ENCODE measurements around the gene TBC1D1.

TBC1D1 gene

GRCh38 chr4:38025665-38026064 is 134.8 kb downstream of the TBC1D1 start:
- 94 to 96% methylated on average over 2 to 5 of the region's 7 CpGs for WGBS, 2 experiments (ENCODE audit: insufficient coverage in 2 of 2)
- Histone ChIP-seq H3K4me1 (ENCODE audit: control insufficient read depth, insufficient read depth, low read length, poor library complexity, severe bottlenecking) (no peaks in the 10 kb centered on the region), H3K36me3 (ENCODE audit: control insufficient read depth, insufficient read depth, low read length) (peaks cover 70% of the 10 kb centered on the region), H3K27ac (ENCODE audit: low read depth, low read length, severe bottlenecking) (no peak overlapping the region), H3K9me3 (ENCODE audit: control insufficient read depth, low read length) (no peaks in the 10 kb centered on the region), H3K4me3 (ENCODE audit: extremely low read depth, insufficient read depth, low read length, poor library complexity, severe bottlenecking) (no peak overlapping the region)

DNA sequence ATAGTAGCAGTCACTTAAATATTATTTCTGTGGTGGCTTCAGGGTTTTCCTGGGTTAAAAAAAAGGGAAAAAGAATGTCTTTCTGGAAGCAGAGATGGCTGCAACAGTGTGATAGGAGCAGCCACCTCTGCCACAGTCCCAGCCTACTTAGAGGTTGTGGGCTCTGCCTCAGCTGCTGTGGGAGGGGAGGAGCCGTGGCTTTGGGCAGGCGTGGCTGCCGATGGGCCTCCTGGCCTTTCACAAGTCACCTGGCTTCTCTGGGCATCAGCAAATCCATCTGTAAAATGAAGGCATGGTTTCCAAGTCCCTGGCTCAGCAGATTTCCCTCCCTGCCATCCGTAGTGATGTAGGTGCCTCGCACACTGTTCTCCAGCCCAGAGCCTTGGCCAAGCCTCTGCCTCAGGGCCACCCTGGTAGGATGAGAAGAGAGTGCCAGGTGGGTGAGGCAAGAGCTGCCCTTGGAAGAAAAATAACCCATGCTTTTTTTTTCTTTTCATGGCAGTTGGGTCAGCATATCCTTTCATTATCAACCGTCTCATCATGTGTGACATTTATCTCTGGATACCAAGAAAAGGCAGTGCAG is 135.4 kb downstream of the TBC1D1 start:
- WGBS, 2 experiments (ENCODE audit: insufficient coverage in 2 of 2): 92 to 100% methylated on average over 5 of the region's 6 CpGs
- no peaks in the 10 kb centered on the region for H3K9me3 ChIP-seq (ENCODE audit: control insufficient read depth, low read length)
- no peaks in the 10 kb centered on the region for H3K4me1 ChIP-seq (ENCODE audit: control insufficient read depth, insufficient read depth, low read length, poor library complexity, severe bottlenecking)
- no peak overlapping the region for H3K27ac ChIP-seq (ENCODE audit: low read depth, low read length, severe bottlenecking)
- H3K36me3 ChIP-seq (ENCODE audit: control insufficient read depth, insufficient read depth, low read length): peaks cover 64% of the 10 kb centered on the region
- no peak overlapping the region for H3K4me3 ChIP-seq (ENCODE audit: extremely low read depth, insufficient read depth, low read length, poor library complexity, severe bottlenecking)

DNA sequence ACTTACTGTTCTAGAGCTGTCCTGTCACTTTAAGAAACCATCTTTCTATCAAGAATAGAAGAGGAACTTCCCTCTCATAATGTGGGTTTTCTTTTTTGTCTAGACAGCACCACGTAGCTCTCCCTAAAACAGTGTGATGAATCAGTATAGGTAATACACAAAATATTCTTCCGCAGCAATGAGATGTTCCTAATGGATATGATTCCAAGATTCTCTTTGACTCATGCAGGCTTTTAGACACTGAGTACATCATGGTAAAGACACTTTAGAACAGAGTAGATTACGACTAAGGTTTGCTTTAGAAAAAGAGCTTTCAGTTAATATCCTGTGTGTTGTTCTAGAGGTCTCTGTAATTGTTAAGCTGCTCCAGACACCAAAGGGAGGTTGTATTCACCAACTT is 139.1 kb downstream of the TBC1D1 start:
- Histone ChIP-seq H3K36me3 (ENCODE audit: control insufficient read depth, insufficient read depth, low read length) (peaks cover 54% of the 10 kb centered on the region), H3K4me3 (ENCODE audit: extremely low read depth, insufficient read depth, low read length, poor library complexity, severe bottlenecking) (no peak overlapping the region), H3K4me1 (ENCODE audit: control insufficient read depth, insufficient read depth, low read length, poor library complexity, severe bottlenecking) (no peaks in the 10 kb centered on the region), H3K27ac (ENCODE audit: low read depth, low read length, severe bottlenecking) (no peak overlapping the region), H3K9me3 (ENCODE audit: control insufficient read depth, low read length) (no peaks in the 10 kb centered on the region)
- WGBS, 2 experiments (ENCODE audit: insufficient coverage in 2 of 2): 0 to 83% methylated on average over 1 of the region's 3 CpGs

GRCh38 chr4:38034986-38035882 is 144.3 kb downstream of the TBC1D1 start:
- Histone ChIP-seq H3K9me3 (ENCODE audit: control insufficient read depth, low read length) (no peaks in the 10 kb centered on the region), H3K27ac (ENCODE audit: low read depth, low read length, severe bottlenecking) (no peak overlapping the region), H3K36me3 (ENCODE audit: control insufficient read depth, insufficient read depth, low read length) (peaks cover 29% of the 10 kb centered on the region), H3K4me3 (ENCODE audit: extremely low read depth, insufficient read depth, low read length, poor library complexity, severe bottlenecking) (no peak overlapping the region), H3K4me1 (ENCODE audit: control insufficient read depth, insufficient read depth, low read length, poor library complexity, severe bottlenecking) (no peaks in the 10 kb centered on the region)
- WGBS, 2 experiments (ENCODE audit: insufficient coverage in 2 of 2): 72 to 77% methylated on average over 6 to 10 of the region's 11 CpGs

GRCh38 chr4:38036548-38036947 is 145.7 kb downstream of the TBC1D1 start:
- H3K27ac ChIP-seq (ENCODE audit: low read depth, low read length, severe bottlenecking): no peak overlapping the region
- no peaks in the 10 kb centered on the region for H3K9me3 ChIP-seq (ENCODE audit: control insufficient read depth, low read length)
- WGBS, 2 experiments (ENCODE audit: insufficient coverage in 2 of 2): 100% methylated on average over 2 to 3 of the region's 4 CpGs
- peaks cover 30% of the 10 kb centered on the region for H3K36me3 ChIP-seq (ENCODE audit: control insufficient read depth, insufficient read depth, low read length)
- H3K4me3 ChIP-seq (ENCODE audit: extremely low read depth, insufficient read depth, low read length, poor library complexity, severe bottlenecking): no peak overlapping the region
- H3K4me1 ChIP-seq (ENCODE audit: control insufficient read depth, insufficient read depth, low read length, poor library complexity, severe bottlenecking): no peaks in the 10 kb centered on the region

DNA sequence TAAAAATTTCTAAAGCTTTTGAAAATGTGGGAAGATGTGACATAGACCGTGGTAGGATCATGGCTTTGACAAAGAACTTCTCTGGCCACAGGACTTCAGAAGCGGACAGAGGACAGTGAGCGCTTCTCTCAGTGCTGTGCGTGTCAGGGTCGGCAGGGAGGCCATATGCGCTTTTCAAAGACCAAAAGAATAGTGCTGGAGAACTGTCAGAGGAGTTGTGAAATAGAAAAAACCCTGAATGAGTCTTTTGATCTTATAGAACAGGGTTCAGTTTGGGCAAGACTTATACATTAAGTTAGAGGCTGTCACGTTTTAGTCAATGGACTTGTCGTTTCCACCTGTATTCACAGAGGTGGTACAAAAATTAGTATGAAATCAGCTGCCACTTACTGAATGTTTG is 146.7 kb downstream of the TBC1D1 start:
- H3K4me3 ChIP-seq (ENCODE audit: extremely low read depth, insufficient read depth, low read length, poor library complexity, severe bottlenecking): no peak overlapping the region

DNA sequence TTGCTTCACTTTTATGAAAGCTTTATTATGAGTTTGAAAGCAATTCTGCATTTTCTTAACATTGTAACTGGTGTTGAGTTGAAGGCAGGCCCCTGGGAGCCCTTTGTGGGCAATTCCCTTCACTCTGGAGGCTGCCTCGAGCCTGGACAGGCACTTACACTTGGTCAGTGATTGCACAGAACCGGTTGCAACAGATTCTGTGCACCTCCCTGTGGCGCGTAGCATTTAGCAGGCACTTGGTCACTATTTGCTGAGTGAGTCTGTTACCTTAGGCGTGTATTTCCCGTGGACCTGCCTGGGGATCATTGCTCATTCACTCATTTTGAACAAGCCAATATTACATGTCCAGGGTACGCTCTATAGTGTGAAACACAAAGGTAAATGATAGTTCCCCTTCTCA is 149.7 kb downstream of the TBC1D1 start:
- H3K27ac ChIP-seq (ENCODE audit: low read depth, low read length, severe bottlenecking): no peak overlapping the region
- no peaks in the 10 kb centered on the region for H3K9me3 ChIP-seq (ENCODE audit: control insufficient read depth, low read length)
- H3K36me3 ChIP-seq (ENCODE audit: control insufficient read depth, insufficient read depth, low read length): peaks cover 30% of the 10 kb centered on the region
- H3K4me3 ChIP-seq (ENCODE audit: extremely low read depth, insufficient read depth, low read length, poor library complexity, severe bottlenecking): no peak overlapping the region
- 91 to 94% methylated on average over 6 to 7 of the region's 7 CpGs for WGBS, 2 experiments (ENCODE audit: insufficient coverage in 2 of 2)
- no peaks in the 10 kb centered on the region for H3K4me1 ChIP-seq (ENCODE audit: control insufficient read depth, insufficient read depth, low read length, poor library complexity, severe bottlenecking)

More for the DNA sequence above, 146.7 kb downstream of the TBC1D1 start:
- no peaks in the 10 kb centered on the region for H3K4me1 ChIP-seq (ENCODE audit: control insufficient read depth, insufficient read depth, low read length, poor library complexity, severe bottlenecking)
- H3K27ac ChIP-seq (ENCODE audit: low read depth, low read length, severe bottlenecking): no peak overlapping the region
- WGBS, 2 experiments (ENCODE audit: insufficient coverage in 2 of 2): 88 to 95% methylated on average over 6 to 7 of the region's 8 CpGs
- H3K36me3 ChIP-seq (ENCODE audit: control insufficient read depth, insufficient read depth, low read length): peaks cover 22% of the 10 kb centered on the region
- H3K9me3 ChIP-seq (ENCODE audit: control insufficient read depth, low read length): no peaks in the 10 kb centered on the region

DNA sequence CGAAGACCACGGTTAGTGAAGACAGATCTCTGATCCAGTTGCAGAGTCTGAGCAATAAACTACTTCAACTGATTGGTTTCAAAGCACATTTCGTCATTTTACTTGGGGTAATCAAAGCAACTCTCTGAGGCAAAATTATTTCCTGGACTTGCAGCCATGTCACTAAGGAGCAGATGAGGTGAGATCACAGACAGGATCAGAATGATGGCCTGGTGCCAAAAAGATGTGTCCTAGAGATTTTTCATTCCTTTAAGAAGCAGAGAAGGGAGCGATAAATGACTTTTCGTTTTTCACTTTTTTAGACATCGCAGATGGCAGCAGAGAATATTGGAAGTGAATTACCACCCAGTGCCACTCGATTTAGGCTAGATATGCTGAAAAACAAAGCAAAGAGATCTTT is 153.2 kb downstream of the TBC1D1 start:
- H3K4me1 ChIP-seq (ENCODE audit: control insufficient read depth, insufficient read depth, low read length, poor library complexity, severe bottlenecking): no peaks in the 10 kb centered on the region
- H3K36me3 ChIP-seq (ENCODE audit: control insufficient read depth, insufficient read depth, low read length): peaks cover 24% of the 10 kb centered on the region
- no peaks in the 10 kb centered on the region for H3K9me3 ChIP-seq (ENCODE audit: control insufficient read depth, low read length)
- WGBS, 2 experiments (ENCODE audit: insufficient coverage in 2 of 2): 96 to 99% methylated on average over 7 of the region's 7 CpGs
- no peak overlapping the region for H3K27ac ChIP-seq (ENCODE audit: low read depth, low read length, severe bottlenecking)
- no peak overlapping the region for H3K4me3 ChIP-seq (ENCODE audit: extremely low read depth, insufficient read depth, low read length, poor library complexity, severe bottlenecking)

GRCh38 chr4:38045289-38045988 is 154.6 kb downstream of the TBC1D1 start:
- Histone ChIP-seq H3K4me1 (ENCODE audit: control insufficient read depth, insufficient read depth, low read length, poor library complexity, severe bottlenecking) (peaks cover 10% of the 10 kb centered on the region), H3K9me3 (ENCODE audit: control insufficient read depth, low read length) (no peaks in the 10 kb centered on the region), H3K36me3 (ENCODE audit: control insufficient read depth, insufficient read depth, low read length) (peaks cover 28% of the 10 kb centered on the region), H3K27ac (ENCODE audit: low read depth, low read length, severe bottlenecking) (no peak overlapping the region), H3K4me3 (ENCODE audit: extremely low read depth, insufficient read depth, low read length, poor library complexity, severe bottlenecking) (no peak overlapping the region)
- 98 to 100% methylated on average over 6 of the region's 8 CpGs for WGBS, 2 experiments (ENCODE audit: insufficient coverage in 2 of 2)

GRCh38 chr4:38046727-38047489 is 156.0 kb downstream of the TBC1D1 start:
- H3K4me3 ChIP-seq (ENCODE audit: extremely low read depth, insufficient read depth, low read length, poor library complexity, severe bottlenecking): no peak overlapping the region
- H3K9me3 ChIP-seq (ENCODE audit: control insufficient read depth, low read length): no peaks in the 10 kb centered on the region
- H3K36me3 ChIP-seq (ENCODE audit: control insufficient read depth, insufficient read depth, low read length): peaks cover 23% of the 10 kb centered on the region
- peaks cover 23% of the 10 kb centered on the region for H3K4me1 ChIP-seq (ENCODE audit: control insufficient read depth, insufficient read depth, low read length, poor library complexity, severe bottlenecking)
- WGBS, 2 experiments (ENCODE audit: insufficient coverage in 2 of 2): 60 to 67% methylated on average over 2 to 3 of the region's 5 CpGs
- peak overlapping the region; percentile 51 for H3K27ac ChIP-seq (ENCODE audit: low read depth, low read length, severe bottlenecking)
